ENCODE data around the gene FAM83C.

FAM83C gene

GRCh38 chr20:35291654-35292503 is at the start of gene FAM83C:
FAM83C (minus strand) TSS chr20:35292425; CDS start chr20:35292304, 121 bp downstream.
- DNase-seq (ENCODE audit: extremely low read depth in 1 of 2, low read depth in 1 of 2), result no peak

DNA sequence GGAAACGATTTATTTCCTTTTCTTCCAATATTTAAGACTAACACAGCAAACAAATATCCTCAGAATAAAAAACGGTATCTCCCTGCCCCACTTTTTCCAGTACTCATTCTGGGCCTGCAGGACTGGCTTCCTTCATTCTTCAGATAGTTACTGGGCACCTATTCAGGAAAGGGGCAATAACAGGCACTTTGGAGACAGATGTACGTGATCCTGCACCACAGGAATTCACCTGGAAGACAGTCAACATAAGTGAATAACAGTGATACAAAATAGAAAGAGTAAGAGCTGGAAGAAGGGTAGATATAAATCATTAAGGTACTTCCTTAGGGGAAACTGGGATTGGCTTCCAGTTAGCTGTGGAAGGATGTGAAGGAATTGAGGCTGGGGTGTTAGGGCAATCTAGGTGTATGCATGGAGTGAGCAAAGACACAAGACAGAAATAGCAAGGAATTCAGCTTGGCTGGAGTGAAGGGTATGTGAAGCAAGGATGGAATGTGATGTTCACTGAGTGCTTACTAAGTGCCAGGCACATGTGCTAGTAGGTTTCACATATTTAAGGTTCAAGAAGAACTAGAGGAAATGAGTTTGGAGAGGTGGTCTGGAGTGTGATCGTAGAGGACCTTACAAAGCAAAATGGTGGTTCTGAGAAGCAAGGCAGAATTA is 49.3 kb upstream of the FAM83C start:
- no peak for DNase-seq (ENCODE audit: extremely low read depth in 1 of 2, low read depth in 1 of 2)

DNA sequence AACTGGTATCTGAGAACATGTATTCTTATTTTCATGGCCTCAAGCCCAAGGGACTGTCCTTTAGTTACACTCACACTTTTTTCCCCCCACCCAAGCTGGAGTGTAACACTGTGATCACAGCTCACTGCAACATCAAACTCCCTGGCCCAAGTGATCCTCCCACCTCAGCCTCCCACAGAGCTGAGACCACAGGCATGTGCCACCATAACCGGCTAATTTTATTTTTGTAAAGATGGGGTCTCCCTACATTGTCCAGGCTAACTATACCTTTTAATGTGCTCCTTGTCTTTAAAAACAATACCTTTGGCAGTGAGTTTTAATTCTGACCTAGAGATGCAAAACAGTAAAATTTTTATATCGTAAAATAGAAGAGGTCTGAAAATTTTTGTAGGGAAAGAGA is 48.2 kb upstream of the FAM83C start:
- DNase-seq (ENCODE audit: extremely low read depth in 1 of 2, low read depth in 1 of 2), result no peak

DNA sequence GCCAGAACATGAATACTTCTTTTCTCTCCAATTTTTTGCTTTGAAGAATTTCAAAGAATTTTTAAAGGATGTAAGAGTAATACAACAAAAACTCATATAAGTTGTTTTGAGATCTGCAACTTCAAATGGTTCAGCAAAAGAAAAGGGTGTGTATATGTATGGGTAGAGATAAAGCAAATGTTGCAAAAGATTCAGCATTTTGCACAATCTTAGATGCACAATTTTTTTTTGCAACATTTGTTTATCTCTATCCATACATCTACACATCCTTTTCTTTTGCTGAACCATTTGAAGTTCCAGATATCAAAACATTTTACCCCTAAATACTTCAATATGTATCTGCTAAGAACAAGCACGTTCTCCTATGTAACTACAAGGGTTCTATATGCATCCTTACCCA is 47.4 kb upstream of the FAM83C start:
- no peak for DNase-seq (ENCODE audit: extremely low read depth in 1 of 2, low read depth in 1 of 2)

DNA sequence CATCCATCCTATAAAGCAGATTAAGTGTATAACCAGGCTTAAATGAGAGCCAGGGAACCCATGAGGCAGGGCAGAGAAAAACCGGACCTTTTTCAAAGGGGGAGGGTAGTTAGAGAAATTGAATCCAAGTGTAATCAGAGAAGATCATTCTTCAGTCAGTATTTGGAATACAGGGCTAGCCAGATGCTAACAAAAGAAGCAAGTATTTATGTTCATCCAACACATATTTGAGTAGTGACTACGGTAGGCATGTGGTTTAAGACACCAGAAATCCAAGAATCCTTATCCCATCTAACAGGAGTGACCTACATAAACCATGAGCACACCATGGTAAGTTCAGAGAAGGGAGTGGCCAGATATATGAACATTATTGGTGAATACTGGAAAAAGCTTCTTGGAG is 46.8 kb upstream of the FAM83C start:
- no peak for DNase-seq (ENCODE audit: extremely low read depth in 1 of 2, low read depth in 1 of 2)

DNA sequence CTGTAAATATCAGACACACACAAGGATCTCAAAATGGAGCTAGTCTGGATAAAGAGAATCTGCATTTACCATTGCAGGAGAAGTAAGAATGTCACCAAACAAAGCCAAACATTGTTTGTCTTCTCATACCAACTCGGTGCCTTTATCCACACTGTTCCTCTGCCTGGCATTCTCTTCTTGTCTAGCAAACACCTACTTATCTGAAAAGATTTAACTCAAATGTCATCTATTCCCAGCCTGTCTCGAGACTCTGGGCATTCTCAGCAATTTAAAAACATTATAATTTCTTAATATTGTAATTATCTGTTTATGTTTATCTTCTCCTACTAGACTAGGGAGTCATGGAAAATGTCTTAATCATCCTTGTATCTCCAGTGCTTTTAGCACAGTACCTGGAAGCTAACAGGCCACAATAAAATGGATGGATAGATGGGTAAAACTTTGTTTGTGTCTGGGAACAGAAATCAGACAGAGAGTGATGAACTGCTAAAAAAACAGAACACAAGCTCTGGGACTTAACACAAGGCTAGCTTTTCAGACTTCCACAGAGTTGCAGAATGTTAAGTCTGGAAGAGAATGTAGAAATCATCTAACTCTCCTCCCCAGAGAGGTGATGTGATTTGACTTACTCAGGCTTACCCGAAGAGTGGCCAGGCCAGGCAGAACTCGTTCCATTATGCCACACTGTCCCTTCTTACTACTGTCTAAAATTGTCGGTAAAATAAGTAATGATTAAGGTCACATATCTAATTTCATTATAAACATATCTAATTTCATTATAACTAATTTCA is 42.3 kb upstream of the FAM83C start:
- no peak for DNase-seq (ENCODE audit: extremely low read depth in 1 of 2, low read depth in 1 of 2)

GRCh38 chr20:35333606-35334005 is 41.4 kb upstream of the FAM83C start:
- DNase-seq (ENCODE audit: extremely low read depth in 1 of 2, low read depth in 1 of 2), result no peak

- DNase-seq (ENCODE audit: extremely low read depth in 1 of 2, low read depth in 1 of 2), result no peak
Observed at GRCh38 chr20:35332540-35333200, 40.4 kb upstream of the FAM83C start.

- DNase-seq (ENCODE audit: extremely low read depth in 1 of 2, low read depth in 1 of 2), result no peak
Observed at GRCh38 chr20:35329435-35330139, 37.4 kb upstream of the FAM83C start.

GRCh38 chr20:35328689-35329088 is 36.5 kb upstream of the FAM83C start:
- DNase-seq (ENCODE audit: extremely low read depth in 1 of 2, low read depth in 1 of 2), result no peak

- no peak for DNase-seq (ENCODE audit: extremely low read depth in 1 of 2, low read depth in 1 of 2)
Observed at GRCh38 chr20:35328095-35328685, 36.0 kb upstream of the FAM83C start.

- DNase-seq (ENCODE audit: extremely low read depth in 1 of 2, low read depth in 1 of 2), result no peak
Observed at GRCh38 chr20:35327074-35327976, 35.1 kb upstream of the FAM83C start.

DNA sequence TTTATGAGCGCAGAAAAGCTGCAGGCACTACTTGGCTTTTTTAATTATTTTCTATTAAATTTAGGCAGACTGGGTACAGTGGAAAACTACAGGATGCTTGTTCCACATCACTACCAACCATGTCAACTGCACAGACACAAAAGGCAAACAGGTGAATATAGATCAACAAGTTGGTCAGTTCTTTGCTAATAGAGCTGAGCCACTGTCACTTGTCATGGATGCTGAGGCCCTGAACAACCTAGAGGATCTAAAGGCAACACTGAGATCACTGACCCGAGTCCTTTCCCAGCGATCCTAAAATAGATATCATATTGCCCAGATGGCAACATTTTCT is 34.5 kb upstream of the FAM83C start:
- no peak for DNase-seq (ENCODE audit: extremely low read depth in 1 of 2, low read depth in 1 of 2)

DNA sequence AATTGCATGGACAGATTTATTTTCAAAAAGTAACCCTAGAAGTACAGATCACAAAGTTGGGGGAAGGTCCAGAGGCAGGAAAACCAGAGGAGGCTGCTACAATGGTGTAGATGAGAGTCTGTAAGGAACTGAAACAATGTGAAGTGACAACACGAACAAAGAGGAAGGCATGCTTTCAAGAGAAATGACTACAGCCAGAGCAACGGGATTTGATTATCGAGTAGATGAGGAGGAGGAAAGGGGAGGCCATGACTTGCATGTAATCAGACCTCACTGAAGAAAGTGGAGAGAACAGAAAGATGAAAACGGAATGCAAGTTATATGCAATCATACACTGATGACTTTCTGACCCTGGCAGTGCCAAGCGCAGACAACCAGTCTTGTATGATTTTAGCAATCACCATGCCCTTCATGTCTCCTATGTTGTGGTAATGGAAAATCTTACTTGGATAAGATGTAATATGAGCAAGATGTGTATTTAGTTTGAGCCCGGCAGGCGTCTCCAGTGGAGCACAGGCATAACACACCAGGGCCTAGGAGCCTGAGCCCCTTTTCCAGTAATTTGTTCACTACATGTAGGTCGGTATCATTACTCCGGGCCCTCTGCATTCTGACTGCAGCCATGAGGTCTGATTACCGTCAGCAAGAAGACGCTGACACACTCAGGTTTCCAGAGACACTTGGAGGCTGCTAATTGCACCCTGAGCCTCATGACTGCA is 34.0 kb upstream of the FAM83C start:
- no peak for DNase-seq (ENCODE audit: extremely low read depth in 1 of 2, low read depth in 1 of 2)

DNA sequence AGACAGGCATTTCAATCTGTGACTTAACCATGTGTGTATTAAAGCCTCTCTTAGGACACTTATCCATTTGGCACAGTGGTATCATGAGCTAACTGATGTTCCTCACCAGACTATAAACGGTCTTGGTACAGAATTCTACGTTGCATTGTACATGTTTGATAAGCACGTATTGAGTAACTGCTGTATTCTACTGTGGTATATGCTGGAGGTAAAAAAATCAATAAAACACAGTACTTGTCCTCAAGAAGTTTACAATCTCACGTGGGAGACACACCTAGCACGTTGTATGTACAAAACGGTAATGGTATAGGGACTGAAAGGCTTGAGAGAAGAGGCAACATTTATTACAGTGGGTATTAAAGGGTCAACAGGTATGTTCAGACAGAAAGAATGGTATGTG is 33.2 kb upstream of the FAM83C start:
- no peak for DNase-seq (ENCODE audit: extremely low read depth in 1 of 2, low read depth in 1 of 2)

GRCh38 chr20:35320396-35321126 is 28.3 kb upstream of the FAM83C start:
- DNase-seq (ENCODE audit: extremely low read depth in 1 of 2, low read depth in 1 of 2), result no peak

GRCh38 chr20:35319871-35320197 is 27.6 kb upstream of the FAM83C start:
- no peak for DNase-seq (ENCODE audit: extremely low read depth in 1 of 2, low read depth in 1 of 2)

Measured in activated CD8-positive, alpha-beta memory T cell treated with anti-CD3 and anti-CD28 coated beads for 1 hour (primary cell).